ENCODE measurements around the gene NLGN2.

The NLGN2 gene

GRCh38 chr17:7437950-7438614, 30.4 kb downstream of the NLGN2 start:
- peak; percentile 57 for DNase-seq (ENCODE audit: low read depth)

- no peak for DNase-seq (ENCODE audit: low read depth)
These were observed 31.2 kb downstream of the NLGN2 start for GRCh38 chr17:7438656-7439460.

- DNase-seq (ENCODE audit: low read depth), result no peak
These were observed 31.9 kb downstream of the NLGN2 start, which contains the start of gene FGF11 for GRCh38 chr17:7439462-7440112. FGF11 (plus strand) TSS chr17:7439512; CDS start chr17:7439621, 109 bp downstream.

- peak; percentile 22 for DNase-seq (ENCODE audit: low read depth)
These were observed 32.6 kb downstream of the NLGN2 start for GRCh38 chr17:7440113-7440833.

- DNase-seq (ENCODE audit: low read depth), result no peak
These were observed 33.2 kb downstream of the NLGN2 start for GRCh38 chr17:7440834-7441195.

GRCh38 chr17:7441266-7441665, 33.6 kb downstream of the NLGN2 start:
- DNase-seq (ENCODE audit: low read depth), result no peak

- no peak for DNase-seq (ENCODE audit: low read depth)
These were observed 34.5 kb downstream of the NLGN2 start for GRCh38 chr17:7442142-7442541.

GRCh38 chr17:7443499-7444485, 36.1 kb downstream of the NLGN2 start:
- no peak for DNase-seq (ENCODE audit: low read depth)

GRCh38 chr17:7444682-7445618, 37.3 kb downstream of the NLGN2 start, which contains the start of gene CHRNB1:
CHRNB1 (plus strand) TSS chr17:7445061; CDS start chr17:7445128, 67 bp downstream.
- DNase-seq (ENCODE audit: low read depth), result no peak

- no peak for DNase-seq (ENCODE audit: low read depth)
These were observed 37.9 kb downstream of the NLGN2 start for GRCh38 chr17:7445619-7445968.

- no peak for DNase-seq (ENCODE audit: low read depth)
These were observed 40.8 kb downstream of the NLGN2 start for GRCh38 chr17:7448461-7448860.

GRCh38 chr17:7459961-7460545, 52.4 kb downstream of the NLGN2 start:
- DNase-seq (ENCODE audit: low read depth), result no peak

GRCh38 chr17:7460850-7461660, 53.4 kb downstream of the NLGN2 start:
- no peak for DNase-seq (ENCODE audit: low read depth)

- no peak for DNase-seq (ENCODE audit: low read depth)
These were observed 55.1 kb downstream of the NLGN2 start for GRCh38 chr17:7462474-7463371.

- DNase-seq (ENCODE audit: low read depth), result no peak
These were observed 55.8 kb downstream of the NLGN2 start for GRCh38 chr17:7463372-7463846.

GRCh38 chr17:7464081-7464480, 56.4 kb downstream of the NLGN2 start:
- DNase-seq (ENCODE audit: low read depth), result no peak

- DNase-seq (ENCODE audit: low read depth), result no peak
These were observed 58.1 kb downstream of the NLGN2 start for GRCh38 chr17:7465597-7466275.
